GM12878 (cell line): ENCODE results near the gene HSPE1. TPM values are rescaled to one million over a fixed set of nuclear protein-coding genes. Genes with fewer than 3 reads are reported as not detected.

ENCODE experiments used
- CHD2 ChIP-seq: IDR thresholded peaks from 2 replicates; pipeline ENCODE4 v1.6.1; 2011; ENCODE audit warnings: low read depth, low read length, improper control_type of control experiment, borderline replicate concordance
- CREB1 ChIP-seq: IDR thresholded peaks from 2 replicates; pipeline ENCODE4 v1.6.1; 2012; ENCODE audit warnings: low read depth, mild to moderate bottlenecking, inconsistent platforms
- E4F1 ChIP-seq: fragments of 450-650 bp; IDR thresholded peaks from 2 replicates; pipeline ENCODE4 v1.6.1; 2018; ENCODE audit warnings: borderline replicate concordance, mild to moderate bottlenecking; ENCODE audit not compliant: partially characterized antibody
- EGR1 ChIP-seq, 2 experiments: IDR thresholded peaks; 1 replicate in 1 of 2; 2 replicates in 1 of 2; pipeline ENCODE4 v1.6.1; 2011 to 2012; ENCODE audit warnings: low read depth in 2 of 2, low read length in 2 of 2, borderline replicate concordance in 1 of 2, mild to moderate bottlenecking in 1 of 2, moderate library complexity in 1 of 2
- HDGF ChIP-seq: fragments of 450-650 bp; IDR thresholded peaks from 2 replicates; pipeline ENCODE4 v1.6.1; 2016; ENCODE audit warnings: antibody characterized with exemption
- MYB ChIP-seq: fragments of 150-350 bp; IDR thresholded peaks from 2 replicates; pipeline ENCODE4 v1.6.1; 2014; ENCODE audit warnings: mild to moderate bottlenecking, low read depth, low read length, borderline replicate concordance
- POLR2AphosphoS5 ChIP-seq: IDR thresholded peaks from 2 replicates; pipeline ENCODE4 v1.6.1; 2011; ENCODE audit warnings: mild to moderate bottlenecking, low read length, inconsistent platforms
- RAD21 ChIP-seq: IDR thresholded peaks from 2 replicates; pipeline ENCODE4 v1.6.1; 2011; ENCODE audit warnings: mild to moderate bottlenecking, low read depth, low read length, moderate library complexity; ENCODE audit not compliant: insufficient read depth
- RAD51 ChIP-seq: fragments of 450-650 bp; IDR thresholded peaks from 2 replicates; pipeline ENCODE4 v1.6.1; 2016; ENCODE audit warnings: moderate library complexity, mild to moderate bottlenecking, inconsistent platforms
- SIN3A ChIP-seq: IDR thresholded peaks from 2 replicates; pipeline ENCODE4 v1.6.1; 2012; ENCODE audit warnings: low read depth, low read length, improper control_type of control experiment
- SIX5 ChIP-seq: IDR thresholded peaks from 2 replicates; pipeline ENCODE4 v1.6.1; 2011; ENCODE audit warnings: mild to moderate bottlenecking, low read depth, low read length, moderate library complexity; ENCODE audit not compliant: severe bottlenecking
- SMC3 ChIP-seq: IDR thresholded peaks from 2 replicates; pipeline ENCODE4 v1.6.1; 2011; ENCODE audit warnings: low read length, improper control_type of control experiment, borderline replicate concordance
- SRF ChIP-seq, 2 experiments: IDR thresholded peaks; 2 replicates each; pipeline ENCODE4 v1.6.1; 2011; ENCODE audit warnings: low read depth in 2 of 2, low read length in 2 of 2, mild to moderate bottlenecking in 1 of 2, moderate library complexity in 1 of 2
- SUZ12 ChIP-seq: fragments of 200-600 bp; sonication (generic); IDR thresholded peaks from one replicate; pipeline ENCODE4 v1.6.1; 2018; ENCODE audit warnings: antibody characterized with exemption, mild to moderate bottlenecking; ENCODE audit not compliant: unreplicated experiment
- TAF1 ChIP-seq: IDR thresholded peaks from 2 replicates; pipeline ENCODE4 v1.6.1; 2011; ENCODE audit warnings: mild to moderate bottlenecking, low read depth, low read length, borderline replicate concordance
- YBX1 ChIP-seq: fragments of 450-650 bp; IDR thresholded peaks from 2 replicates; pipeline ENCODE4 v1.6.1; 2016; ENCODE audit warnings: antibody characterized with exemption
- YY1 ChIP-seq: IDR thresholded peaks from 2 replicates; pipeline ENCODE4 v1.6.1; 2011; ENCODE audit warnings: low read depth, mild to moderate bottlenecking, low read length
- ZBTB11 ChIP-seq: fragments of 450-650 bp; formaldehyde crosslinking; IDR thresholded peaks from 2 replicates; pipeline ENCODE4 v1.5.0; 2022; ENCODE audit warnings: mild to moderate bottlenecking, missing genetic modification characterization
- ZSCAN29 ChIP-seq: fragments of 450-650 bp; IDR thresholded peaks from 2 replicates; pipeline ENCODE4 v1.6.1; 2017; ENCODE audit warnings: mild to moderate bottlenecking, moderate library complexity
- polyA plus RNA-seq, 11 experiments: library from polyadenylated mRNA; depleted of rRNA in 4 of 11; unstranded in 6 of 11; stranded (reverse) in 5 of 11; fragments of >200 nt; fragmentation: Nextera tagmentation in 4 of 11; fragmentation: Illumina TruSeq in 1 of 11; extraction: Ambion mirVana in 4 of 11; extraction: Trizol in 1 of 11; gene quantifications; 1 replicate in 1 of 11; 2 replicates in 10 of 11; pipeline versions ENCODE4 v1.2.1 to v1.2.3, GENCODE V29; 2011 to 2016; ENCODE audit warnings: inconsistent platforms in 2 of 11, missing spikeins in 2 of 11, low read depth in 1 of 11
- total RNA-seq, 4 experiments: library from RNA; depleted of rRNA in 3 of 4; stranded (reverse); fragments of >200 nt in 3 of 4; fragmentation: Illumina TruSeq in 1 of 4; extraction: Trizol in 1 of 4; gene quantifications; 2 replicates each; pipeline versions ENCODE4 v1.2.1 to v1.2.3, GENCODE V29; 2013 to 2021
- TF ChIP-seq, protein P1 (sequence below): fragments of 450-650 bp; IDR thresholded peaks from 2 replicates; pipeline ENCODE4 v1.6.1; 2016; ENCODE audit warnings: mild to moderate bottlenecking
- TF ChIP-seq, protein P2 (sequence below): fragments of 150-350 bp; IDR thresholded peaks from 2 replicates; pipeline ENCODE4 v1.6.1; 2014; ENCODE audit warnings: mild to moderate bottlenecking, low read depth, low read length

Gene HSPE1
- total and polyA plus RNA-seq, 10 of the 15 experiments (the other 5 are each of a cell fraction or from before 2014, with no cell fraction given): 180 to 1,096 (median 505) TPM

GRCh38 chr2:197515739-197516392, 15.7 kb downstream of the HSPE1 start, which contains the start of gene MOB4 (continued):
- TF ChIP-seq SIN3A (peak; percentile 90; the same call in 1 of the 2 replicates), CHD2 (peak; percentile 88), SRF (IDR thresholded peaks at IDR 0.05; ENCODE audit: low read depth in 2 of 2, low read length in 2 of 2) (0 out of 4 replicates have a peak, but pooled peaks have one; percentile 27 to 53), EGR1 (IDR thresholded peaks at IDR 0.05; ENCODE audit: borderline replicate concordance in 1 of 2, low read depth in 2 of 2, low read length in 2 of 2) (peak; percentile 81 to 100), SIX5 (peak; percentile 18), SMC3 (peak; percentile 4; the same call in 1 of the 2 replicates), ZSCAN29 (peak; percentile 7; the same call in 1 of the 2 replicates), MYB (0 out of 2 replicates have a peak, but pooled peaks have one; percentile 47), HDGF (peak; percentile 95), TAF1 (peak; percentile 87), SUZ12 (no peak), YBX1 (no peak), POLR2AphosphoS5 (peak; percentile 96), E4F1 (peak; percentile 88), RAD51 (no peak), ZBTB11 (CRISPR knock-in tag) (peak; percentile 73), CREB1 (peak; percentile 85), YY1 (peak; percentile 95), RAD21 (no peak)
- TF ChIP-seq, protein P1, sequence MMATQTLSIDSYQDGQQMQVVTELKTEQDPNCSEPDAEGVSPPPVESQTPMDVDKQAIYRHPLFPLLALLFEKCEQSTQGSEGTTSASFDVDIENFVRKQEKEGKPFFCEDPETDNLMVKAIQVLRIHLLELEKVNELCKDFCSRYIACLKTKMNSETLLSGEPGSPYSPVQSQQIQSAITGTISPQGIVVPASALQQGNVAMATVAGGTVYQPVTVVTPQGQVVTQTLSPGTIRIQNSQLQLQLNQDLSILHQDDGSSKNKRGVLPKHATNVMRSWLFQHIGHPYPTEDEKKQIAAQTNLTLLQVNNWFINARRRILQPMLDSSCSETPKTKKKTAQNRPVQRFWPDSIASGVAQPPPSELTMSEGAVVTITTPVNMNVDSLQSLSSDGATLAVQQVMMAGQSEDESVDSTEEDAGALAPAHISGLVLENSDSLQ: peak; percentile 85
- TF ChIP-seq, protein P2, sequence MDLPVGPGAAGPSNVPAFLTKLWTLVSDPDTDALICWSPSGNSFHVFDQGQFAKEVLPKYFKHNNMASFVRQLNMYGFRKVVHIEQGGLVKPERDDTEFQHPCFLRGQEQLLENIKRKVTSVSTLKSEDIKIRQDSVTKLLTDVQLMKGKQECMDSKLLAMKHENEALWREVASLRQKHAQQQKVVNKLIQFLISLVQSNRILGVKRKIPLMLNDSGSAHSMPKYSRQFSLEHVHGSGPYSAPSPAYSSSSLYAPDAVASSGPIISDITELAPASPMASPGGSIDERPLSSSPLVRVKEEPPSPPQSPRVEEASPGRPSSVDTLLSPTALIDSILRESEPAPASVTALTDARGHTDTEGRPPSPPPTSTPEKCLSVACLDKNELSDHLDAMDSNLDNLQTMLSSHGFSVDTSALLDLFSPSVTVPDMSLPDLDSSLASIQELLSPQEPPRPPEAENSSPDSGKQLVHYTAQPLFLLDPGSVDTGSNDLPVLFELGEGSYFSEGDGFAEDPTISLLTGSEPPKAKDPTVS: peak; percentile 78; the same call in 1 of the 2 replicates
